ENCODE results near the gene RGS12.

RGS12 gene

DNA sequence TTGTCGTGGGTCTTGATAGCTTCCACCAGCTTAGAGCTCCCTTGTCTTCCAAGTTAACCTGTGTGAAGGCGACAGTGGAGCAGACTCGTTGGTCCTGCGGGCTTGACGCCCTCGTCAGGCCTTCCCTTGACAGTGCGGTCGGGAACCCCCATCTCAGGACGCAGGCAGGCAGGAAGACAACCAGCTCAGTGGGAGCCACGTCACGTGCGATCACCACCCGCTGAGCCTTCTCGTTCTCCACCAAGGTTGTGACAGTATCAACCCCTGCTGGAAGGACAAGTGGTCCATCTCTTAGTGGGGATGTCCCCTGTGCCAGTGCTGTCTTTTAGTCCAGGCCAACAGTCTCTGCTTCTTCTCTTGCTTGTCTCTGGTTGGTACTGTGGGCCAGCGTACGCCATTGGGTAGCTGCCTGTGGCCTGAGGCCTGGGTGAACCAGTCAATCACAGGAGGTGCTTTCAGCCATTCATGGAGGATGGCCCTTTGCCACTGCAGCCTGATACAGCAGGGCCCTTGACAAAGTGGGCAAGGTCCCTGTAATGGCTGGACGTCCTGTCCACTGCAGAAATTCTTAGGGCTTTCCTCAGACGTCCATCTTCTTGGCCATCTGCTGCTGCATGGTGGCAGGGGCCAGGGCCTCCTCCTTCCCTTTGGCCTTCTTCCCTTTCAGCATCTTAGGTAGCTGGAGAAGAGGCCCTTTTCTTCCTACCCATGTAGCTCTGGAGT is 31.4 kb downstream of the RGS12 start:
- DNase-seq (ENCODE audit: low spot score): no peak
- FAIRE-seq: no peak

GRCh38 chr4:3328814-3329663 is 36.2 kb downstream of the RGS12 start:
- DNase-seq (ENCODE audit: low spot score) (no peak), FAIRE-seq (no peak)

- FAIRE-seq (no peak), DNase-seq (ENCODE audit: low spot score) (no peak)
These were observed 37.1 kb downstream of the RGS12 start for GRCh38 chr4:3329887-3330286.

DNA sequence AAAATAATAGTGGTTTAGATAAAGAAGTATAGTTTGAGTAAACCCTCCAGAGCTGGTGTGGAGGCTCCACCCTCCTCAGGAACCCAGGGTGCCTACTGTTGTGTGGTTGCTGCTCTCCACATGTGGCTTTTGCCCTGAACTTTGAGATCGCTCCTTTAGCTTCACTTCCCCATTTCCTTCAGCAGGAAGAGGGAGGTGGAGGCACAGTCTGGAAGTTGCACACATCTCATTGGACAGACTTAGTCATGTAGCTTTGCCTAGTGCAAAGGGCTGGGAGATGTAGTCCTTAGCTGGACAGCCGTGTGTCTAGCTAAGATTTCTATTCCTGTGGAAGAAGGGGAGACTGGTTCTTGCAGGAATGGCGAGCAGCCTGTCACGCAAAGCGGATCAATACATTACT is 37.9 kb downstream of the RGS12 start:
- FAIRE-seq: no peak

GRCh38 chr4:3331511-3332394 is 38.9 kb downstream of the RGS12 start:
- FAIRE-seq: no peak
- DNase-seq (ENCODE audit: low spot score): no peak

More for the DNA sequence above, 37.9 kb downstream of the RGS12 start:
- no peak for DNase-seq (ENCODE audit: low spot score)

- FAIRE-seq: no peak
- DNase-seq (ENCODE audit: low spot score): no peak
These were observed 39.7 kb downstream of the RGS12 start for GRCh38 chr4:3332498-3332897.

- FAIRE-seq (no peak), DNase-seq (ENCODE audit: low spot score) (no peak)
These were observed 41.5 kb downstream of the RGS12 start for GRCh38 chr4:3334316-3334715.

- FAIRE-seq: no peak
- DNase-seq (ENCODE audit: low spot score): no peak
These were observed 42.6 kb downstream of the RGS12 start for GRCh38 chr4:3335385-3335784.

DNA sequence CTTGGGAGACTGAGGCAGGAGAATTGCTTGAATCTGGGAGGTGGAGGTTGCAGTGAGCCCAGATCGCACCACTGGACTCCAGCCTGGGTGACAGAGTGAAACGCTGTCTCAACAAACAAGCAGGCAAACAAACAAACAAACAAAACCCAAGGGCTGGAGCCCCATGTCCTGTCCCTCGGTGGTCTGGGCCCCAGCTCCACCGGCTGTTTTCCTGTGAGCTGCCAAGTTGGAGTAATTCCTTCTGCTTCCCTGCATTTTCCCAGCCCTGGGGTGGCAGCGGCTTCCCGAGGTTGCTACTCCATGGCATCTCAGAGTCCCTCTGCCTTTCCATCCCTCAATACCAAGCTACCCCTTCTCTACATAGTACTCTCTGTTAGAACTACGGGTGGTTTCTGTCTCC is 43.2 kb downstream of the RGS12 start:
- no peak for DNase-seq (ENCODE audit: low spot score)
- no peak for FAIRE-seq

DNA sequence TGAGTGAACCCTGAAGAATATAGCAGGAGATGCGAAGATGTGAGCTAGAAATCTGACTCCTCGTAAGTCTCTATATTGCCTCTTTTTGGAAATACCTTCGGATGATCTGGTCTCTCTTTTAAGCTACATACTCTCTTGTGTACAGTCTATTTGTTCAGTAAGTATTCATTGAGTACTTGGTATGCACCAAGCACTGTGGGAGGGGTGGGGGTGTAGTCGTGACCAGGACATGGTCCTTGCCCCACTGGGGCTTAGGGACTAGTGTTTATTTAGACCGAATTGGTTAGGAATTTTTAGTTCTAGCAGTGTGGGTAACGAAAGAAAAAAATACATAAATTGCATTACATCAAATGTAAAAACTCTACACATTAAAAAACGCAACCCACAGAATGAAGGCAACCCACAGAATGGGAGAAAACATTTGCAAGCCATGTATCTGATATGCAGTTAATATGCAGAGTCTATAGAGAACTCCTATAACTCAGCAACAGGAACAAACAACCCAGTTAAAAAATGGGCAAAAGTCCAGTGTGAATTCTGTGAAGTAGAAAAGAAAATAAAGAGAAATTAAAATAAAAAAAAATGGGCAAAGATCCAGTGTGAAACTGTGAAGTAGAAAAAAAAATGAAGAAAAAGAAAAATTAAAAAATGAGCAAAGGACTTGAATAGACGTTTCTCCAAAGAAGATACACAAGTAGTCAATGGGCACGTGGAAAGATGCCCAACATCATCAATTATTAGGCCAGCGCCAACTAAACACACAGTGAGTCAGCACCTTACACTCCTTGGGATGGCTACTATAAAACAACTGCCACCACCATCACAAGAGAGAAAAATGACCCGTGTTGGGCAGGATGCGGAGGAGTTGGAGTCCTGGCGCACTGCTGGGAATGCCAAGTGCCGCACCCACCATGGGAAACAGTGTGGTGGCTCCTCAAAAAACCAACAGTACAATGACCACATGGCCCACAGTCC is 43.8 kb downstream of the RGS12 start:
- FAIRE-seq: no peak
- DNase-seq (ENCODE audit: low spot score): no peak

DNA sequence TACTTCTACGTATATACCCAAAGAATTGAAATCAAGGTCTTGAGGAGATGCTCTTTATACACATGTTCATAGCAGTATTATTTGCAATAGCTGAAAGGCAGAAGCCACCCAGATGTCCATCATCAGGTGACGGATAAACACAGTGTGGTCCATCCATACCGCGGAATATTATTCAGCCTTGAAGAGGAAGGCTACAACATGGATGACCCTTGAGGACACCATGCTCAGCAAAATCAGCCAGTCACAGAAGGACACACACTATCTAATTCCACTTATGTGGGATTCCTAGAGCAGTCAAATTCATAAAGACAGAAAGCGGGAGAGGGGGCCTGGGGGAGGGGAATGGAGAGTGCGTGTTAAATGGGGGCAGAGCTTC is 44.5 kb downstream of the RGS12 start:
- FAIRE-seq: no peak

GRCh38 chr4:3337811-3338210 is 45.0 kb downstream of the RGS12 start:
- FAIRE-seq (no peak), DNase-seq (ENCODE audit: low spot score) (no peak)

More for the DNA sequence above, 44.5 kb downstream of the RGS12 start:
- no peak for DNase-seq (ENCODE audit: low spot score)

- DNase-seq (ENCODE audit: low spot score): no peak
- FAIRE-seq: no peak
These were observed 45.6 kb downstream of the RGS12 start for GRCh38 chr4:3338321-3338838.

- DNase-seq (ENCODE audit: low spot score) (no peak), FAIRE-seq (no peak)
These were observed 46.2 kb downstream of the RGS12 start for GRCh38 chr4:3338976-3339531.

DNA sequence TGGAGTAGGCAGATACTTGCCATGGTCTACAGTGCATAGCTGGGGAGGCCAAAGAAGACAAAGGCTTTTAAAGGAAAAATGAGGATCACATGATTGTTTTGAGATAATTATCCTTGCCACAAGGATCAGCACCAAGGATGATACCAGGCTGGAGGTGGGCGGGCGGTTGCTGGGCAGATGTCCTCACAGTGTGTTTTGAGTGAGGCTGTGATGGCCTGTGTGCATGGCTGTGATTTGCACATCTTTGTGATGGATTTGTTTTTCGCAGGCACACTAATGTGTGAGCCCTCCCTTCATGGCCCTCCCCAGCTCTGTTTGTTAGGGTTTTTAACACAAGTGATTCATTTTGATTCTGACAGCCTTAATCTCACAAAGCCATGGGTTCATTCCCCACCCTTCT is 46.8 kb downstream of the RGS12 start:
- DNase-seq (ENCODE audit: low spot score): no peak
- FAIRE-seq: no peak

DNA sequence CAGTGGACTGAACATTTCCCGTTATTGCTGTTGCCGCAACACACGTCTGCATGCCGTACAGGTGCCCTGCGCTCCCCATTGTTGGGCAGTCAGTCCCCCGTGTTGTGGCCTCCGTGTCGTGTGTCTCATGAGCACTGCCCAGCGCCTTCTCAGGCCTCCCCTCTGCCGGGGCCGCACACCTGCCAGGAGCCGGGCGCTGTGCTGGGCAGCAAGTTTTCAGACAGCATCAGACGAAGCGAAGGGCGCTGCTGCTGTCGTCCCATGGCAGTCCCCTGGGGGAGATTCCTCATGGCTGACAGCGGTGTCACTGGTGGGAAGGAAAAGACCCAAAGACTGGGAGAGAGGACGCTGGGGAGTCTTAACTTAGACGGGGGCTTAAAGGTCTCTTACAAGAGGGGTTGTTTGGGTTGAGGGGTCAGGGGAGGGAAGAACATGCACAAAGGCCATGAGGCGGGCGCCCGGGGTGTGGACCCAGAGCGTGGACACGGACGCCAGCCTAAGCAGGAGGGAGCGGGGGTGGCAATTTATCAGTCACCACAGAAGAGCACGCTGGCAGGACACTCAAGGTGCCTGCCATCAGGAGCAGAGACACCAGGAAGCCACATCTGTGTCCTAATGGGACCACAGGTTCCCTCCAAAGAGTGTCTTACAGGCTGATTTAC is 47.3 kb downstream of the RGS12 start:
- FAIRE-seq: no peak

DNA sequence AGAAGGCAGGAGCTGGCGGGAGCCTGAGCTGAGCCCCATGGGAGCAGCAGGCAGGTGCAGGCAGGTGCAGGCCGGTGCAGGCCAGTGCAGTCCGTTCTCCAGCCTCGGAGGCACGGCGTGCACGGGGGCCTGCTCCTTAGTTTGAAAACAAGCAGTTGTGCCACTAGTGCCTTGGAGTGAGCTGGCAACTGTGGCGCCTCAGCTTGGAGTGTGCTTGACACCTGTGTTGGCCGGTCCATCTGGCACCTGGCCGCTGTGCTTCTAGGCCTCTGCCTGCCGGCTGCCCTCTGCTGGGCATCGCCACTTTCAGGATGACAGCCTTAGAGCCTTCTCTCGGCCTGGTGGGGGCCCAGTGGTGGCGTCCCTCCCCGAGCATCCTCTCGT is 47.9 kb downstream of the RGS12 start:
- no peak for DNase-seq (ENCODE audit: low spot score)
- no peak for FAIRE-seq

More for the DNA sequence above, 47.3 kb downstream of the RGS12 start:
- DNase-seq (ENCODE audit: low spot score): no peak

DNA sequence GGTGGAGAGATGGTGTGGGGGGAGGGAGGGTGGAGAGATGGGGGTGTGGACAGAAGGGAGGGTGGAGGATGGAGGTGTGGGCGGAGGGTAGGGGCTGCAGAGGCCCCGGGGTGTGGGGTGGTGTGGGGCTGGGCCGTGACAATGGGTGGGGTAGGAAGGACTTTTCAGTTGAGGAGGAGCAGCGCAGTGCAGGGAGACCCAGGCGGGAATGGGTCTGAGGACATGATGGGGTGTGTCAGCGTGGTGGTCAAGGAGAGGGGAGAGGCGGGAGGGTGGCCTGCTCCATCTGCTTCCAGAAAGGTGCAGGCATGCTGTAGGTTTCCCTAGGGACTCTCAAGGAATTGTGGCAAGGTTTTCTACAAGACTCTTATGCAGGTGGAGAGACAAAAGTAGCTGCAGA is 48.9 kb downstream of the RGS12 start:
- FAIRE-seq (no peak), DNase-seq (ENCODE audit: low spot score) (no peak)

- DNase-seq (ENCODE audit: low spot score) (no peak), FAIRE-seq (no peak)
These were observed 49.5 kb downstream of the RGS12 start for GRCh38 chr4:3342182-3342854.

Measured in urothelium cell line (cell line).